SK-N-DZ (cell line): ENCODE results near the gene IMPDH2.
"Not testable (repeated sequence)": the region's sequence is repeated elsewhere in the genome, so short reads cannot be mapped to it uniquely, and the experiment has no call there.

Source experiments
- DNase-seq: peaks from one replicate; pipeline ENCODE4 v3.0.0-alpha.2; 2015; ENCODE audit warnings: low spot score

IMPDH2 gene

DNA sequence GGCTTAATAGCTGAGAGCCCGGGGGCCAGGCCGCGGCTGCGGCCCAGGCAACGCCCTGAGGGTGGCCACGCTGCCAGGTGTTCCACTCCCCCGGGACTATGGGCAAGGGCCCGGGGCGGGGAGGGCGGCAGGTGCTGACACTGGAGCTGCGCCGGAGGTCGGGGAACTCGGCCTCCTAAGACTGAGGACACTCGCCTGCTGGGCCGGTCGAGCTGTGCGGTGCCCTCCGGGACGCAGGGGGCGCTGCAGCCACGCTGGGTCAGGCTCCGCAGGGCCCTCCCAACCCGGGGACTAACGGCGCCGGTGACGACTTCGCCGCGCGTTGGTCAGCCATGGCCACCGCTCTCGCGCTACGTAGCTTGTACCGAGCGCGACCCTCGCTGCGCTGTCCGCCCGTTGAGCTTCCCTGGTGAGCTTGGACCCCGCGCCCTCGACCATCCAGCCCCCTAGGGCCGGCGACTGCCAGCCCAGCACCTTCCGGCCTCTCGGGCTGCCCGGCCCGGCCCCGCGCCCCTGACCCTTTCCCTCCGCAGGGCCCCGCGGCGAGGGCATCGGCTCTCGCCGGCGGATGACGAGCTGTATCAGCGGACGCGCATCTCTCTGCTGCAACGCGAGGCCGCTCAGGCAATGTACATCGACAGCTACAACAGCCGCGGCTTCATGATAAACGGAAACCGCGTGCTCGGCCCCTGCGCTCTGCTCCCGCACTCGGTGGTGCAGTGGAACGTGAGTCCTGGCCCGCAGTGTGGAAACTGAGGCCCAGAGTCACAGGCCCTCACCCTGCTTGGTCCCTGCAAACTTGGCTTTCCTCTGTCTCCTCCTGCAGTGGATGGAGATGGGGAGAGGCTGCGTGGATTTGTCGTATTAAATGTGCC lies 7.1 kb downstream of the IMPDH2 start, which contains the start of gene NDUFAF3:
Gene NDUFAF3, plus strand, starts transcription at position 309 of the 875 bp plus-strand sequence. Its CDS starts 24 bp downstream, at position 333.
- peak; percentile 90 for DNase-seq

DNA sequence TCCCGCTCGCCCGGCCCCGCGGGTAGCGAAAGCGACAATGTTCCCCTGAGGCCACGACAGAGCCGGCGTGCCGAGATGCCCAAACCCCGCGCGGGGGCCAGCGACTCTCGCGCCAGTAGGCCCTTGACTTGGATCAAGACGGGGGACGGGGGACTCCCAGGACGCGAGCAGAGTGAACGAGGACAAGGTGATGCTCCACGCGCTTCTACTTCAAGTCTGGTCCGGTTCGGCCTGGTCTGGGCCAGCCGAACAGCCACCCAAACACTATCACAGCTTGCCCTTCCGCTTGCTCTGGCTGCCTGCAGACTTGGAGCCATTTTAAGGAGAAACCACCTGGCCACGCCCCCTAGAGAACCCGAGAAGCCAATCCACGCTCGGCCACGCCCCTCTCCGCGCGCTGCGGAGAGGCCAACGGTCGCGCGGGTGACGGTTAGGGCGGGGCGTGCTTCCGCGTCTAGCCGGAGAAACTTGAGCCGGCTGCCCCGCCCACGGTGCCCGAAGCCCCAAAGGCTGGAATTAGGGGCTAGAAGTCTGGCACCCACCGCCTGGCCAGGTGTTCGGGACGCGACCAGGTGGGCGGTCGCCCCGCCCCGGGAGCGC lies 7.9 kb downstream of the IMPDH2 start:
- DNase-seq: peak; percentile 95

DNA sequence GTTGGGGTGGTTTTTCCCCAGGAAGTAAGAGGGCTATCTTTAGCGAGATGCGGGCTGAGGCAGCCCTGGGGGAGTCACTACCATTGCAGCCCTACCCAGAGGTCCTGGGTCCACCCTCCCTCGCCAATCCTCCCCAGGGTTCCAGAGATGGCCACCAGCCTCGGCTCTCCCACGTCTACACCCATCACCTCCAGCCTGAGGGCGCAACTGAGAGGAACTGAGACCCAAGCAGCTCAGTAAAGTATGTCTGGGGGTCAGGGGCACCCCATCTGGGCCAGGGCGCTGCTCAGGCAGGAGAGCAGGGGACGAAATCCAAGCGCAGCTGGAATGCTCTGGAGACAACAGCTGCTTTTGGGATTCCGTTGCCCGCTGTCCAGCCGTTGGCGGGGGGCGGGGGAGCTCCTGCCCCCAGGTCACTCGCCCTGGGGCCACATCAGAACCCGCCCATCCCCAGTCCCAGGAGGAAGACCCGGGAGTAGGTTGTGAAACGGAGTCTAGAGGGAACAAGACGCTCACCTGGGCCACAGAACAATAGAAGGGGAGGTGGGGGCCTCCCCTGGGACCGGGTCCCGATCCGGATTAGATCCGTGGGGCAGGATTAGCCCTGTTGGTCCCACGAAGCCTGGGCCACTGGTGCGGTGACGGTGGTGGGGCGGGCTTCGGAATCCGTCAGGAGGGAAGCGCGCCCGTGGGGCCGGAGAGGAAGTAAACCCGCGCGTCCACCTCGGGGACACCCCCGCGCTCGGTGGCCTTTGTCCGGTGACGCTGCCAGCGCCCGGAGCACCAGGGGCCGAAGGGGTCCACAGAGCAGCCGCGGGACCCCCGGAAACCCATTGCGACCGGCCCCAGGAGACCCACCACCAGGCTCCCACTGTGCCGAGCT lies 8.6 kb downstream of the IMPDH2 start:
- DNase-seq: no peak

DNA sequence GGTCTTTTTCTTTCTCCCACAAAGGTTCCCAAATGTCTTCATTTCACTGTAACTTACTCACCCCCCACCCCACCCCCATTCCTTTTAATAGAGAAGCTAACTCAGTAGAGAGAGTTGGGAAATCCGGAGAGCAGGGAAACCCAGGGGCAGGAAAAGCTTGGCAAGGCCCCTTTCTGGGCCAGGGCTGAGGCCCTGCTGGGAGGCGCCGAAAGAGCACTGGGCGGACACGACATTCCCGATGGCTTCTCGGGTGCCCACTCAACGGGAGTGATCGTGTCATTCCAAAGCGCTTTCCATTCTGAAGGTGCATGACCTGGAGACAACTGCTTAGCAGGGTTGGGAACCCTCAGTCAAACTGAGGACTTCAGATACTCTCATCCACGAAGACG lies 9.3 kb downstream of the IMPDH2 start:
- DNase-seq: no peak

DNA sequence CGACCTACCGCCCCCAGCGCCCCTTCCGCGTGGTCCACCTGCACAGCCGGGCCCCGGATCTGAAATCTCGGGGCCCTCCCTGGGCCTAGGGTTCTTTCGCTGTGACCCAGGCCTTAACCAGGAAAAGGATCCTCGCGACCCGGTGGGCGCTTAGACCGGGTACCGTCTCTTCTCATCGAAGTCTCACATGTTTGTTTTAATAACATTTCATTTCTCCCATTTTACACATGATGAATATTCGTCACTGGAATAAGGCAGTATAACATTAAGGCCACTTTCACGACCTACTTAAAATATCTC lies 10.5 kb downstream of the IMPDH2 start:
- DNase-seq: no peak

DNA sequence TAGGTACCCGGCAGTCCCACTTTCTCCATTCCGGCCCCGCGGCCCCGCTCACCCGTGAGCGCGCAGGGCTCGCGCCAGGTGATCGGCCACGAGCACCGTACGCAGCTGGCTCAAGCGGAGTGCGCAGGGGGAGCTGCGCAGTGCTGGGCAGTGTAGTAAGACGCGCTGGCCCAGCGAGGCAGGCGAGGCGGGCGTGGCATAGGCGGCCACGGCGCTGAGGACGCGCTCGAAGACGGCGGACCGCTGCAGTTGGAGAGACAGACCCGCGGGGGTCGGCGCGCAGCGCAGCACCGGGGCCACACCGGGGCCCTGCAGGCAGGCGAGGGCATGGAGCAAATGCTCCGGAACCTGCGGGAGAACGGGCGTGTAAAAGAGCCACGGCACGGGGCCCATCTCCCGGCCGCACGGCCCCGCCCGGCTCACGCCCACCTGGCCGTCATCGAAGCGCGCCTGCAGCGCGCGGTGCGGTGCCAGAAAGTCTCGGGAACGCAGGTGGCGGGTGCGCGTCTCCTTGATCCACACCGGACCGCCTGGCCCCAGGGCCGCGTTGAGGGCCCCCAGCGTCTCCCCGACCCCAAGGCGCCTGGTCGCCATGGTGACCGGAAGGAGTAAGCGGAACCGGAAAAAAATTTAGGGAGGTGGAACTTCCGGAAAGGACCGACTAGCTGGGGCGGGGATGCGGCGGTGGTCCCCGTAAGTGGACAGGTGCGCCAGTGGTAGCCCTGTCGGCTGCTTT lies 11.1 kb downstream of the IMPDH2 start, which contains the start of gene DALRD3:
Gene DALRD3, minus strand, starts transcription at position 610 of the 736 bp plus-strand sequence. Its CDS starts 16 bp downstream, at position 594.
- peak; percentile 68 for DNase-seq

DNA sequence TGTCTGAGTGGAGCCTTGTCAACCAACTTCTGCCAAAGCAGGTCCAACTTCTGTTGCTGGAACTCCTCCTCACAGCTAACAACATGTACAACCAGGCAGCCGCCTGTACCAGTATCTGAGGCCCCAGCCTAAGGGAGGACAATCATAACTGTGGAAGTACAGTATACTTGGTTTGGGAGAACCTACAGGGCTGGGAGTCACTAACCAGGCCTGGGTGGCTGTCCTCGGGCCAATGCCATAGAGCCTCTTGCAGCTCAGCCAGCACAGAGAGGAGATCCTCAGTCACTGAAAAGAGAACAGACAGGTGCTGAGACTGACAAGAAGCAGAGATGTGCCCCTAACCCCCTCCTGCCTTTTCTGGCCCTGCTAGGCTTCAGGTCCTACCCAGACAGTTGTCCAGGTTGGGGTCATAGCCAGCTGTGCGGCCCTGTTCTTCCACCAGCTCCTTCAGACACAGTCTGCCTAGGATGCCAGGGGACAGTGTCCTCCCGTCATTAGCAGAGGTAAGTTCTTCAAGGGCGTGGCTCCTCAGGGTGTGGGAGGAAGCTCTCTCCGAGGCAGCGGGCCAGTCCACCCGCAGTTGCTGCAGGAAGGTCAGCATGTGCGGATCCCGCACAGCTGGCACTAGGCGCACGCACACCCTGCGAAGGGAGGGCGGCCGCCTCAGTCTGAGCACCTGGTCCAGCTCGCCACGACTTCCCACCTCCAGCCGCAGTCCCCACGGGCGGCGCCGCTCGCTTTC lies 11.8 kb downstream of the IMPDH2 start:
- DNase-seq: no peak

DNA sequence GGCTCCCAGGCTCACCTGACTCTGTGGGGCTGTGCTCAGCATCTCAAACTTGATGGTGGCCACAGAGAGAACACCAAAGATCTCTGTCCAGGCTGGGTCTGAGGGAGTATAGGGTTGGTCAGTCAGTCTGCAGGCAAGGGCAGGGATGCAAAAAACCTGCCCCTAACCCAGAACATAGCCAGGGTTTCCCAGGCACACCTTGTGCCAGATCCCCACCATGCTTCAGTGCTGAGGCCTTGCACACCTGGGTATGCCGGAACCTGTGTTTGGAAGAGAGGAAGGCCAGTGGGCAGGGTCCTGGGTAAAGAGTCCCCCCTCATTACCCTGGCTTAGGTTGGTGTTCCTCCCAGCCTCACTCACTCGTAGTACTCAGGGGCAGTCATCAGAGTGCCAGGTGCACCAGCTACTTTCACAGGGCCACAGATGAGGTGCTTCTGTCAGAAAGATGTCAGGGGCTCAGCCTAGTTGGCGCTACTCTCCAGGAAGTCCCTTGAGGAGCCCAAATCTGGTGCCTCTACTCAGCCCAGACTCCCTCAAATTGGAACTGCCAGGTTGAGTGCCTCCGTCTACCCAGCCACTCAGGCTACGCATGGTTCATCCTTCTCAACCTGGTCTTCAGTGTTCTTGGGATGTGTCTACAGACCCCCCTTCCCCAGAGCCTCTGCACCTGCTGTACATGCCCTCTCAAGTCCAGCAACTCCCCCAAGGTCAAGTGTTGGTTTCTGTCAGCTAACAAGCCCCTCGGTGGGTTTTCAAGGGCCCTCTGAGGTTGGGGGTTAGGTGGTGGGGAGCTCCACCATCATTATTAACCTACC lies 12.6 kb downstream of the IMPDH2 start:
- no peak for DNase-seq

DNA sequence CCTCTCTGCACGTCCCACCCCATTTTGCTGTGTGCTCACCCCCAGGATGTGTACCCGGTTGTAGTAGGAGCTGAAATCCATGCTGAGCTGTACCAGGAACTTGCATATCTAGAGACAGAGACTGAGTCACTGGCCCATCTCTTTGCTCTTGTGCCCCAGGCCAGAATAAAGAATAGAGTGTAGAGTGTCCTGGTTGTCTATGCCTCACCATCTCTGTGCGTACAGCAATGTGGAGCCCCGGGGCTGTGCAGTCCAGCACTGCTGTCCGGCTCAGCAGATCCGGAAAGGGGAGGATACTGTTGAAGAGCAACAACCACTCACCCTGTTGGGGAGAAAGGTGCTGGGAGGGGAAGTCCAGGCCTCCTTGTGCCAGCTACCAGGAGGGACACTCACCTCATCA lies 13.4 kb downstream of the IMPDH2 start:
- DNase-seq: no peak

DNA sequence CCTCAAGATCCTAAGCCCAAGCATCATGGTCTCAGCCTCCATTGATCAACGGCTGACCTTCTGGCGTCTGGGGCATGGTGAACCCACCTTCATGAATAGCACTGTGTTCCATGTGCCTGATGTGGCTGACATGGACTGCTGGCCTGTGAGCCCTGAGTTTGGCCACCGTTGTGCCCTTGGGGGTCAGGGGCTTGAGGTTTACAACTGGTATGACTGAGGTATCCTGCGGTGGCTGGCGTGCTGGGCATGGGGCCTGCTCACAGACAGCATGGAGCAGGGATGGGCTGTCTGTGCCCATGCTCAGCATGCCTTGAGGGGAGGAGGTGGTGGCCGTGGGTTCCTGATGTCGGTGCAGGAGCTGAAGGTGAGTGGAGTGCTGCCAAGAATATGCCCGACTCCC lies 14.1 kb downstream of the IMPDH2 start:
- DNase-seq: no peak

DNA sequence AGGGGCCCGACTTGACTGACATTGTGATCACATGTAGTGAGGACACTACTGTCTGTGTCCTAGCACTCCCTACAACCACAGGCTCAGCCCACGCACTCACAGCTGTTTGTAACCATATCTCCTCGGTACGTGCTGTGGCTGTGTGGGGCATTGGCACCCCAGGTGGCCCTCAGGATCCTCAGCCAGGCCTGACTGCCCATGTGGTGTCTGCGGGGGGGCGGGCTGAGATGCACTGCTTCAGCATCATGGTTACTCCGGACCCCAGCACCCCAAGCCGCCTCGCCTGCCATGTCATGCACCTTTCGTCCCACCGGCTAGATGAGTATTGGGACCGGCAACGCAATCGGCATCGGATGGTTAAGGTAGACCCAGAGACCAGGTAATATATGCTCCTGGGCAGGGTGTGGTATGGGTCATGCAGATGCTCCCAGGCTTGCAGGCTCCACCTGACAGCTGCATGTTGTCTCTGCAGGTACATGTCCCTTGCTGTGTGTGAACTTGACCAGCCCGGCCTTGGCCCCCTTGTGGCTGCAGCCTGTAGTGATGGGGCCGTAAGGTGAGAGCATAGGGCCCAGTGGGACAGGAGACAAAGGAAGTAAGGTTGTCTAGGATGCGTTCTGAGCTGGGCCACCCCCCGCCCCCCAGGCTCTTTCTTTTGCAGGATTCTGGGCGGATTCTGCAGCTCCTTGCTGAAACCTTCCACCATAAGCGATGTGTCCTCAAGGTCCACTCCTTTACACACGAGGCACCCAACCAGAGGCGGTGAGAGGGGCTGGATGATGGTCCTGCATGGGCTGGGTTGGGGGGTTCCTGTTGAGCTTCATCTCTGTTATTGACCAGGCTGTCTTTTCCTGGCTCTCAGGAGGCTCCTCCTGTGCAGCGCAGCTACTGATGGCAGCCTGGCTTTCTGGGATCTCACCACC lies 15.2 kb downstream of the IMPDH2 start:
- DNase-seq: peak; percentile 37

DNA sequence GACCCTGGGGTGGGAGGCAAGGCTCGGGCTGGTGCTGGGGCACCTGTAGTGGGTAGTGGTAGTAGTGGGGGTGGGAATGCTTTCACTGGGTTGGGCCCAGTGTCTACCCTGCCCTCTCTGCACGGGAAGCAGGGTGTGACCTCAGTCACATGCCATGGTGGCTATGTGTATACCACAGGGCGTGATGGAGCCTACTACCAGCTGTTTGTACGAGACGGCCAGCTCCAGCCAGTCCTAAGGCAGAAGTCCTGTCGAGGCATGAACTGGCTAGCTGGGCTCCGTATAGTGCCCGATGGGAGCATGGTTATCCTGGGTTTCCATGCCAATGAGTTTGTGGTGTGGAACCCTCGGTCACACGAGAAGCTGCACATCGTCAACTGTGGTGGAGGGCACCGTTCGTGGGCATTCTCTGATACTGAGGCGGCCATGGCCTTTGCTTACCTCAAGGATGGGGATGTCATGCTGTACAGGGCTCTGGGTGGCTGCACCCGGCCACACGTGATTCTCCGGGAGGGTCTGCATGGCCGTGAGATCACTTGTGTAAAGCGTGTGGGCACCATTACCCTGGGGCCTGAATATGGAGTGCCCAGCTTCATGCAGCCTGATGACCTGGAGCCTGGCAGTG lies 16.0 kb downstream of the IMPDH2 start:
- DNase-seq: no peak

DNA sequence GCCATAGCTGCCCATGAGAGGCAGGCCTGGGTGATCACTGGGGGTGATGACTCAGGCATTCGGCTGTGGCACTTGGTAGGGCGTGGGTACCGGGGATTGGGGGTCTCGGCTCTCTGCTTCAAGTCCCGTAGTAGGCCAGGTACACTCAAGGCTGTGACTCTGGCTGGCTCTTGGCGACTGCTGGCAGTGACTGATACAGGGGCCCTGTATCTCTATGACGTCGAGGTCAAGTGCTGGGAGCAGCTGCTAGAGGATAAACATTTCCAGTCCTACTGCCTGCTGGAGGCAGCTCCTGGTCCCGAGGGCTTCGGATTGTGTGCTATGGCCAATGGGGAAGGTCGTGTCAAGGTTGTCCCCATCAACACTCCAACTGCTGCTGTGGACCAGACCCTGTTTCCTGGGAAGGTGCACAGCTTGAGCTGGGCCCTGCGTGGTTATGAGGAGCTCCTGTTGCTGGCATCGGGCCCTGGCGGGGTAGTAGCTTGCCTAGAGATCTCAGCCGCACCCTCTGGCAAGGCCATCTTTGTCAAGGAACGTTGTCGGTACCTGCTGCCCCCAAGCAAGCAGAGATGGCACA lies 16.7 kb downstream of the IMPDH2 start:
- no peak for DNase-seq

DNA sequence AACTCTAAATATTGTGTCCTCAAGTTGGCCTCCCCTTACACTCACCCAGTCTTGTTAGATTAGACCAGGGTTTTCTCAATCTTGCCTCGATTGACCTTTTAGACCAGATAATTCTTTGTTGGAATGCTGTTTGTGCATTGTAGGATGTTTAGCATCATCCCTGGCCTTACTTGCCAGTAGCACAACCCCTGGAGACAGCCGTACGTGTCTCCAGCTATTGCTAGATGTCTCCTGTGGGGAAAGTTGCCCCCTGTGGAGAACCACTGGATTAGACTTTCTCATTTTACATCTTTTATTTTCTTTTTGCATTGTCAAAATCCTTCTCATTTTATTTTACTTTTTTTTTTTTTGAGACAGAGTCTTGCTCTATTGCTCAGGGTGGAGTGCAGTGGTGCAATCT lies 19.8 kb downstream of the IMPDH2 start:
- DNase-seq: no peak

DNA sequence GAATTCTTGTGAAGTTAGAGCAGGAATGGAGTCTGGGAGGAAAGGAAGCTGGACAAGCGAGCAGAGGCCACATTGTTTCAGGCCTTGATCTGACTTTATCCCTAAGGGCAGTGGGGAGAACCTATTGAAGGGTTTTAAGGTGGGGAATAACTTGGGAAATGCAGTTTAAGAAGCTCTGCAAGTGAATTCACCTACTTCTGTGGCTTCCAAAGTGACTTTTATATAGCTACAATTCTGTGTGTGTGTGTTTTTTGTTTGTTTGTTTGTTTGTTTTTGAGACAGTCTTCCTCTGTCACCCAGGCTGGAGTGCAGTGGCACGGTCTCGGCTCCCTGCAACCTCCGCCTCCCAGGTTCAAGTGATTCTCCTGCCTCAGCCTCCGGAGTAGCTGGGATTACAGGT lies 20.6 kb downstream of the IMPDH2 start:
- DNase-seq: not testable (repeated sequence)

DNA sequence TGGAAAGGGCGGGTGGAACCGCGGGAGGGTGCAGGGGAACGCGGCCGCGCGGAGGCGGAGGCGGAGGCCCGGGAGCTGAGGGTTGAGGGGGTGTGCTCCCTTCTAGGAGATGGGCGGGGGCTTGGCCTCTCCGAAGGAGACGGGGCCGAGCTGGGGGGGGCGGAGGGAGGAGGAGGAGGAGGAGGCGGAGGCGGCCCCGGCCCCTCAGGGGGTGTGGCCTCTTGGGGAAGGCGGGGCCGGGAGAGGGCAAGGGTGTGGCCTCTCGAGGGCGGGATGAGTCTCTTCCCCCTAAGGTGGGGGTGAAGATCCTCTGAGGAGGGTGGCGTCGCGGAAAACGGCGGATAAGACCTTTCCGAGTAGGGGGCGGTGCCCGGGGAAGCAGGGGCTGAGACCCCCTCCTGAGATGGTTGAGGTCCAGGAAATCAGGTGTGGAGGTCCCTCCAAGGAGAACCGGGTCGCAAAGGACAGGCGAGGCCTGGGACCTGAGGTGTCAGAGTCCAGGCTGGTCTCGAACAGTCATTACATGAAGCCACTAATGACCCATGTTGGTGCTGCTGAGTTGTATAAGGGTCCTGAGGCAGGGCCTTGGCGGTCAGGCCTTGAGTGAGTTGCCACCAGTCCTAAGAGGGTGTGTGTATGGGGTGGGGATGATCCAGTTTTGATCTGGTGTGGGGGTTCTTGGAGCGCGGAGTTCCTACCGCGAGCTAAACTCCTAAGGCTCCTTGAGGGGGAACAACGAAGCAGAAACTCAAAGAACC lies 21.2 kb downstream of the IMPDH2 start:
- DNase-seq: peak; percentile 77
